A673 (cell line): Measurements from ENCODE around the gene ZFP36L2.

ENCODE experiments used
- EZH2 ChIP-seq: fragments of 200-600 bp; sonication (generic); IDR thresholded peaks from 2 replicates; pipeline ENCODE4 v1.6.1; 2017; ENCODE audit warnings: borderline replicate concordance, low read depth, mild to moderate bottlenecking, mixed read lengths, antibody characterized with exemption, low read length; ENCODE audit not compliant: poor library complexity, severe bottlenecking
- TF ChIP-seq, protein P1 (sequence below): fragments of 300-800, 200-600 bp; sonication (generic); conservative IDR thresholded peaks from 2 replicates; pipeline ENCODE4 v1.5.1; 2017; ENCODE audit warnings: low read depth, mild to moderate bottlenecking, antibody characterized with exemption, low read length, moderate library complexity, mixed read lengths

DNA sequence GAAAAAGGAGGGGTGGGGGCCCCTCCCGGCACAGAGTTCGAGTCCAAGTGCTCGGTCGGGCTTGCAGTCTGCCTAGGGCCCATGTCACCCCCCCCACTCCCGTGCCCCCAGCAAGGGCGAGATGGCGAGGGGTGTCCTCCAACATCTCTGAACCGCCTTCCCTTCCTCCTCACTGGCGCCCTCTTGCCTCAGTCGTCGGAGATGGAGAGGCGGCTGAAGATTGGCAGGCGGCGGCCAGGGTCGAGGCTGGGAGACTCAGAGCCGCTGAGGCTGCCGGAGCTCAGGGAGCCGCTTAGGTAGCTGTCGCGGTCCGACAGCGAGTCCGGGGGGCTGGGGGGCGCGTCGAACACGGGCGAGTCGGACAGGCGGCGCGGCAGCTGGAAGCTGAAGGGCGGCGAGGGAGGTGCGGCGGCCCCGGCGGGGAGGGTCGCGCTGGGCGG lies 2.3 kb downstream of the ZFP36L2 start:
- TF ChIP-seq, protein P1, sequence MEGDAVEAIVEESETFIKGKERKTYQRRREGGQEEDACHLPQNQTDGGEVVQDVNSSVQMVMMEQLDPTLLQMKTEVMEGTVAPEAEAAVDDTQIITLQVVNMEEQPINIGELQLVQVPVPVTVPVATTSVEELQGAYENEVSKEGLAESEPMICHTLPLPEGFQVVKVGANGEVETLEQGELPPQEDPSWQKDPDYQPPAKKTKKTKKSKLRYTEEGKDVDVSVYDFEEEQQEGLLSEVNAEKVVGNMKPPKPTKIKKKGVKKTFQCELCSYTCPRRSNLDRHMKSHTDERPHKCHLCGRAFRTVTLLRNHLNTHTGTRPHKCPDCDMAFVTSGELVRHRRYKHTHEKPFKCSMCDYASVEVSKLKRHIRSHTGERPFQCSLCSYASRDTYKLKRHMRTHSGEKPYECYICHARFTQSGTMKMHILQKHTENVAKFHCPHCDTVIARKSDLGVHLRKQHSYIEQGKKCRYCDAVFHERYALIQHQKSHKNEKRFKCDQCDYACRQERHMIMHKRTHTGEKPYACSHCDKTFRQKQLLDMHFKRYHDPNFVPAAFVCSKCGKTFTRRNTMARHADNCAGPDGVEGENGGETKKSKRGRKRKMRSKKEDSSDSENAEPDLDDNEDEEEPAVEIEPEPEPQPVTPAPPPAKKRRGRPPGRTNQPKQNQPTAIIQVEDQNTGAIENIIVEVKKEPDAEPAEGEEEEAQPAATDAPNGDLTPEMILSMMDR: peak; percentile 58
- TF ChIP-seq EZH2: no peak
